ENCODE results near the gene TAPBPL. TPM values are rescaled to one million over a fixed set of nuclear protein-coding genes. Genes with fewer than 3 reads are reported as not detected.

The TAPBPL gene
- total and polyA plus RNA-seq, 2 of the 13 experiments (the other 11 are each of a cell fraction or from before 2014, with no cell fraction given) = 10.0 to 14.5 TPM

DNA sequence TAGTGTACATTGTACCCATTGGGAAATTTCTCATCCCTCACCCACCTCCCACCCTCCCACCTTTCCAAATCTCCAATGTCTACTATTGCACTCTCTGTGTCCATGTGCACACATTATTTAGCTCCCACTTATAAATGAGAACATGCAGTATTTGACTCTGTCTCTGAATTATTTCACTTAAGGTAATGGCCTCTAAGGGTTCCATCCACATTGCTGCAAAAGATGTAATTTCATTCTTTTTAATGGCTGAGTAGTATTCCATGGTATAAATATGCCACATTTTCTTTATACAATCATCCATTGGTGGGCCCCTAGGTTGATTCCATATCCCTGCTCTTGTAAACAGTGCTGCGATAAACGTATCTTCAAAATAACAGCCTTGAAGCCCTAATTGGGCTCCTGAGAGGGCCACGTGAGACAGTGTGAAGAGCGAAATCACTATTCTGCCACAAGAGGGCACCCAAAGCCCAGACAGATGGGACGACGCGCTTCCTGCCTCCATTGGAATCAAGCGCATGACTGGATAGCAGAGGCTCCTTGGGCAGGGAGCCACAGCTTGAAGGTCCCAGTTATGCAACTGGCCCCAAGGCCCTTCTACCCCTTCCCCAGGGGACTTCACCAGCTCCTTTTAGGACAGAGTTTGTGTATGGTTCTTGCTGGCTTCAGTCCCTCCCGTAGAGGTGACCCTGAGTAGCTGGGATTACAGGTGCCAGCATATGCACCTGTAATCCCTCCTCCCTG, 28.4 kb upstream of the TAPBPL start (continued):
- TF ChIP-seq, protein P1, sequence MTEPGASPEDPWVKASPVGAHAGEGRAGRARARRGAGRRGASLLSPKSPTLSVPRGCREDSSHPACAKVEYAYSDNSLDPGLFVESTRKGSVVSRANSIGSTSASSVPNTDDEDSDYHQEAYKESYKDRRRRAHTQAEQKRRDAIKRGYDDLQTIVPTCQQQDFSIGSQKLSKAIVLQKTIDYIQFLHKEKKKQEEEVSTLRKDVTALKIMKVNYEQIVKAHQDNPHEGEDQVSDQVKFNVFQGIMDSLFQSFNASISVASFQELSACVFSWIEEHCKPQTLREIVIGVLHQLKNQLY (CRISPR knock-in tag; IDR thresholded peaks at IDR 0.05) = 0 out of 2 replicates have a peak, but pooled peaks have one; percentile 40
- no peak for TF ChIP-seq ZNF710 (CRISPR knock-in tag; IDR thresholded peaks at IDR 0.05; ENCODE audit: borderline replicate concordance)
- no peak for TF ChIP-seq ZNF367 (CRISPR knock-in tag; IDR thresholded peaks at IDR 0.05; ENCODE audit: borderline replicate concordance)
- no peak for TF ChIP-seq ZNF776 (CRISPR knock-in tag; IDR thresholded peaks at IDR 0.05)
- TF ChIP-seq ZNF3 (CRISPR knock-in tag; IDR thresholded peaks at IDR 0.05) = no peak
- no peak for TF ChIP-seq ZNF558 (CRISPR knock-in tag; IDR thresholded peaks at IDR 0.05; ENCODE audit: borderline replicate concordance)
- TF ChIP-seq KDM5B (CRISPR knock-in tag; IDR thresholded peaks at IDR 0.05; ENCODE audit: borderline replicate concordance) = no peak
- TF ChIP-seq KAT7 (CRISPR knock-in tag; IDR thresholded peaks at IDR 0.05; ENCODE audit: borderline replicate concordance) = no peak
- no peak for TF ChIP-seq ZNF446 (CRISPR knock-in tag; IDR thresholded peaks at IDR 0.05)
- peak; percentile 50 for TF ChIP-seq TEAD3 (CRISPR knock-in tag; optimal IDR thresholded peaks at IDR 0.05; ENCODE audit: borderline replicate concordance)
- no peak for TF ChIP-seq ZNF660 (CRISPR knock-in tag; IDR thresholded peaks at IDR 0.05; ENCODE audit: borderline replicate concordance, low read depth)
- no peak for TF ChIP-seq RBM22 (optimal IDR thresholded peaks at IDR 0.05; ENCODE audit: low read length)
- TF ChIP-seq ZNF329 (CRISPR knock-in tag; IDR thresholded peaks at IDR 0.05; ENCODE audit: low read depth) = no peak
- TF ChIP-seq, protein P2, sequence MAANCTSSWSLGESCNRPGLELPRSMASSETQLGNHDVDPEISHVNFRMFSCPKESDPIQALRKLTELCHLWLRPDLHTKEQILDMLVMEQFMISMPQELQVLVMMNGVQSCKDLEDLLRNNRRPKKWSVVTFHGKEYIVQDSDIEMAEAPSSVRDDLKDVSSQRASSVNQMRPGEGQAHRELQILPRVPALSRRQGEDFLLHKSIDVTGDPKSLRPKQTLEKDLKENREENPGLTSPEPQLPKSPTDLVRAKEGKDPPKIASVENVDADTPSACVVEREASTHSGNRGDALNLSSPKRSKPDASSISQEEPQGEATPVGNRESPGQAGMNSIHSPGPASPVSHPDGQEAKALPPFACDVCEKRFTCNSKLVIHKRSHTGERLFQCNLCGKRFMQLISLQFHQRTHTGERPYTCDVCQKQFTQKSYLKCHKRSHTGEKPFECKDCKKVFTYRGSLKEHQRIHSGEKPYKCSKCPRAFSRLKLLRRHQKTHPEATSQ (CRISPR knock-in tag; IDR thresholded peaks at IDR 0.05; ENCODE audit: borderline replicate concordance) = no peak
- no peak for TF ChIP-seq XBP1 (CRISPR knock-in tag; IDR thresholded peaks at IDR 0.05)
- 0 out of 2 replicates have a peak, but pooled peaks have one; percentile 34 for TF ChIP-seq HMG20B (CRISPR knock-in tag; conservative IDR thresholded peaks at IDR 0.05)
- TF ChIP-seq SMAD3 (CRISPR knock-in tag; IDR thresholded peaks at IDR 0.05) = no peak; the same call in 1 of the 2 replicates
- TF ChIP-seq, protein P3, sequence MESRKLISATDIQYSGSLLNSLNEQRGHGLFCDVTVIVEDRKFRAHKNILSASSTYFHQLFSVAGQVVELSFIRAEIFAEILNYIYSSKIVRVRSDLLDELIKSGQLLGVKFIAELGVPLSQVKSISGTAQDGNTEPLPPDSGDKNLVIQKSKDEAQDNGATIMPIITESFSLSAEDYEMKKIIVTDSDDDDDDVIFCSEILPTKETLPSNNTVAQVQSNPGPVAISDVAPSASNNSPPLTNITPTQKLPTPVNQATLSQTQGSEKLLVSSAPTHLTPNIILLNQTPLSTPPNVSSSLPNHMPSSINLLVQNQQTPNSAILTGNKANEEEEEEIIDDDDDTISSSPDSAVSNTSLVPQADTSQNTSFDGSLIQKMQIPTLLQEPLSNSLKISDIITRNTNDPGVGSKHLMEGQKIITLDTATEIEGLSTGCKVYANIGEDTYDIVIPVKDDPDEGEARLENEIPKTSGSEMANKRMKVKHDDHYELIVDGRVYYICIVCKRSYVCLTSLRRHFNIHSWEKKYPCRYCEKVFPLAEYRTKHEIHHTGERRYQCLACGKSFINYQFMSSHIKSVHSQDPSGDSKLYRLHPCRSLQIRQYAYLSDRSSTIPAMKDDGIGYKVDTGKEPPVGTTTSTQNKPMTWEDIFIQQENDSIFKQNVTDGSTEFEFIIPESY (CRISPR knock-in tag; IDR thresholded peaks at IDR 0.05) = no peak
- TF ChIP-seq CBX1 (IDR thresholded peaks at IDR 0.05; ENCODE audit: low read depth) = no peak
- TF ChIP-seq ZNF468 (CRISPR knock-in tag; IDR thresholded peaks at IDR 0.05) = no peak
- no peak for TF ChIP-seq ZFP36 (IDR thresholded peaks at IDR 0.05; ENCODE audit: borderline replicate concordance, low read depth, low read length, partially characterized antibody)
- TF ChIP-seq YY1 (IDR thresholded peaks at IDR 0.05; ENCODE audit: insufficient read depth, insufficient replicate concordance, low read depth, low read length) = peak; percentile 39
- TF ChIP-seq REPIN1 (CRISPR knock-in tag; IDR thresholded peaks at IDR 0.05; ENCODE audit: borderline replicate concordance, low read depth) = no peak; the same call in 1 of the 2 replicates
- no peak for TF ChIP-seq NCOR1 (IDR thresholded peaks at IDR 0.05; ENCODE audit: borderline replicate concordance, low read length)

All from HepG2 (cell line).